Stomach (tissue), 9 donors: ENCODE data around the gene LYRM4. TPM values are rescaled to one million over a fixed set of nuclear protein-coding genes. Genes with fewer than 3 reads are reported as not detected.

Experiments
- DNase-seq, 2 donors: peaks; one replicate each; pipeline versions ENCODE4 v3.0.0 to v3.0.0-alpha.2; 2013 to 2019
- H3K27ac ChIP-seq, 5 donors: fragments of 200-600 bp in 4 of 5; sonication (generic) in 4 of 5; one replicate each; pipeline ENCODE4 v1.5.1; 2013 to 2019; ENCODE audit warnings: mild to moderate bottlenecking in 1 of 5, moderate library complexity in 1 of 5
- H3K27me3 ChIP-seq, 3 donors: fragments of 200-600 bp; sonication (generic); one replicate each; pipeline ENCODE4 v1.5.1; 2017 to 2019; ENCODE audit warnings: mixed run types in 1 of 3
- H3K36me3 ChIP-seq, 4 donors: fragments of 200-600 bp; sonication (generic); 1 replicate in 3 of 4; 2 replicates in 1 of 4; pipeline ENCODE4 v1.5.1; 2016 to 2019
- H3K4me1 ChIP-seq, 4 donors: fragments of 200-600 bp; sonication (generic); one replicate each; pipeline ENCODE4 v1.5.1; 2016 to 2019
- H3K4me3 ChIP-seq, 4 donors: fragments of 200-600 bp; sonication (generic) in 3 of 4; one replicate each; pipeline ENCODE4 v1.5.1; 2016 to 2019; ENCODE audit warnings: mild to moderate bottlenecking in 1 of 4
- H3K9me3 ChIP-seq, 4 donors: fragments of 200-600 bp; sonication (generic); one replicate each; pipeline ENCODE4 v1.5.1; 2016 to 2019
- CTCF ChIP-seq, 7 experiments: fragments of 450-650 bp in 4 of 7; fragments of 200-600 bp in 3 of 7; sonication (generic) in 3 of 7; IDR thresholded peaks; one replicate each; pipeline ENCODE4 v1.5.1; 2016 to 2019; ENCODE audit warnings: antibody characterized with exemption in 7 of 7, control low read depth in 2 of 7, mild to moderate bottlenecking in 1 of 7
- EP300 ChIP-seq: sonication (generic); formaldehyde crosslinking; IDR thresholded peaks from one replicate; pipeline ENCODE4 v1.6.1; 2017; ENCODE audit warnings: antibody characterized with exemption
- POLR2A ChIP-seq, 4 donors: fragments of 450-650 bp; IDR thresholded peaks; one replicate each; pipeline ENCODE4 v1.6.1; 2016; ENCODE audit warnings: antibody characterized with exemption in 4 of 4, control low read depth in 2 of 4, mild to moderate bottlenecking in 1 of 4, moderate library complexity in 1 of 4
- POLR2AphosphoS5 ChIP-seq, 3 donors: sonication (generic); formaldehyde crosslinking; IDR thresholded peaks; one replicate each; pipeline ENCODE4 v1.6.1; 2016; ENCODE audit warnings: antibody characterized with exemption in 3 of 3
- WGBS, 5 donors: extraction: QIAGEN DNeasy Blood & Tissue Kit in 3 of 5; methylation state at CpG; one replicate each; pipeline versions ENCODE4 v1.1.5 to v1.1.7; 2013 to 2018; 5-methylcytosine and 5-hydroxymethylcytosine counted together
- intact Hi-C: fragments of 100-400 bp; cut with DNase I; formaldehyde crosslinking; loops from one replicate; pipeline ENCODE4 v1.15.1; 2023; ENCODE audit warnings: low total_unique reads
- polyA plus RNA-seq, 3 donors: library from polyadenylated mRNA; stranded (reverse); fragments of 200-250 nt; gene quantifications; one replicate each; pipeline ENCODE4 v1.2.3, GENCODE V29; 2013
- total RNA-seq, 5 donors: library from RNA; depleted of rRNA; stranded (reverse); fragments of >200 nt; gene quantifications; one replicate each; pipeline versions ENCODE4 v1.1.0 to v1.2.3, GENCODE V29; 2014 to 2016
- donor health status: healthy with polysubstance abuse.
- donor health status: Bipolar disorder and iron deficiency.
- donor health status: healthy.

The LYRM4 gene
- total and polyA plus RNA-seq, 8 donors: 0.58 to 31.4 (median 18.5) TPM; not detected in 1

- 81 to 92% (median 90%) methylated on average over 6 of the region's 6 CpGs for WGBS, 5 donors
- no peak for DNase-seq
- intact Hi-C loops: loop anchor here (10.0 kb wide), 2 partner anchors 156 to 1396 kb away; no protein-coding TSS in a partner anchor
- TF ChIP-seq POLR2A (IDR thresholded peaks at IDR 0.05) (no peak), CTCF (IDR thresholded peaks at IDR 0.05) (no peak), POLR2AphosphoS5 (IDR thresholded peaks at IDR 0.05) (no peak), EP300 (no peak)
- peaks cover 0 to 12% (median 0%) of the 10 kb centered on the region in 4 donors for H3K4me1 ChIP-seq
- no peaks in the 10 kb centered on the region for H3K27me3 ChIP-seq
- H3K4me3 ChIP-seq: no peak overlapping the region
- H3K9me3 ChIP-seq: no peaks in the 10 kb centered on the region
- no peak overlapping the region for H3K27ac ChIP-seq
- no peaks in the 10 kb centered on the region for H3K36me3 ChIP-seq
Measured at GRCh38 chr6:5149159-5149704, 111.5 kb downstream of the LYRM4 start.

GRCh38 chr6:5146398-5146797, 114.4 kb downstream of the LYRM4 start:
- no peak for DNase-seq
- whole genome bisulfite sequencing, 5 donors: 79 to 92% (median 83%) methylated on average over 4 of the region's 4 CpGs
- Histone ChIP-seq H3K9me3 (no peaks in the 10 kb centered on the region), H3K4me3 (no peak overlapping the region), H3K4me1 (peaks cover 0 to 9% (median 1%) of the 10 kb centered on the region in 4 donors), H3K27me3 (no peaks in the 10 kb centered on the region), H3K27ac (no peak overlapping the region), H3K36me3 (no peaks in the 10 kb centered on the region)
- no peak for TF ChIP-seq CTCF (IDR thresholded peaks at IDR 0.05)
- no peak for TF ChIP-seq POLR2A (IDR thresholded peaks at IDR 0.05)
- TF ChIP-seq POLR2AphosphoS5 (IDR thresholded peaks at IDR 0.05): no peak
- no peak for TF ChIP-seq EP300
- intact Hi-C loops: loop anchor here (10.0 kb wide), 2 partner anchors 158 to 1398 kb away; no protein-coding TSS in a partner anchor

- peaks cover 0 to 9% (median 1%) of the 10 kb centered on the region in 4 donors for H3K4me1 ChIP-seq
- no peaks in the 10 kb centered on the region for H3K9me3 ChIP-seq
- H3K4me3 ChIP-seq: no peak overlapping the region
- TF ChIP-seq POLR2AphosphoS5 (IDR thresholded peaks at IDR 0.05) (no peak), CTCF (IDR thresholded peaks at IDR 0.05) (peak in 5 of 7 experiments; percentile 65 to 85 (median 83)), POLR2A (IDR thresholded peaks at IDR 0.05) (no peak), EP300 (no peak)
- no peak overlapping the region for H3K27ac ChIP-seq
- no peaks in the 10 kb centered on the region for H3K27me3 ChIP-seq
- intact Hi-C loops: loop anchor here (10.0 kb wide), 2 partner anchors 161 to 1401 kb away; no protein-coding TSS in a partner anchor
- H3K36me3 ChIP-seq: no peaks in the 10 kb centered on the region
- 41 to 48% (median 45%) methylated on average over 9 of the region's 9 CpGs for WGBS, 5 donors
- DNase-seq: peak; percentile 89 to 95
Measured at GRCh38 chr6:5143634-5144311, 117.0 kb downstream of the LYRM4 start.

DNA sequence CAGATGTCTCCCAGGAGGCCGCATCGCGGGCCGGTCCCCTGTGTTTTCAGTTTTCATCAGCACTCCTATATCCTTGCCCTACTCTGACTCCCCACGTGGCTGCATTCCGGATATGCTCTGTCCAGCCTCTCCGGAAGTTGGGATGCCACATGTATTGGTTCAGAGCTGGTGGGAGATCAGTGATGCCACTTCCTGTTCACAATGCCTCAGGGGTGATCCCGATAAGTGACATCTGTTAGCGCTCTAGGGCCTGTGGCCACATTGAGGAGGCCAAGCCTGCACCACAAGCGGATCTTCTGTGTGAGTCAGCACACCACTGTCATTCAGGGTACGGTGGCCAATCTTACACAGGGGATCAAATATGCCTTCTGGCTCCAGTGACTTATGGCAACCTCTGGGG, 117.8 kb downstream of the LYRM4 start:
- Histone ChIP-seq H3K4me1 (peaks cover 0 to 9% (median 1%) of the 10 kb centered on the region in 4 donors), H3K27ac (no peak overlapping the region), H3K36me3 (no peaks in the 10 kb centered on the region), H3K27me3 (no peaks in the 10 kb centered on the region), H3K9me3 (no peaks in the 10 kb centered on the region), H3K4me3 (no peak overlapping the region)
- TF ChIP-seq POLR2AphosphoS5 (IDR thresholded peaks at IDR 0.05): no peak
- no peak for TF ChIP-seq EP300
- TF ChIP-seq POLR2A (IDR thresholded peaks at IDR 0.05): no peak
- no peak for TF ChIP-seq CTCF (IDR thresholded peaks at IDR 0.05)
- 91 to 96% (median 92%) methylated on average over 11 of the region's 11 CpGs for WGBS, 5 donors
- no peak for DNase-seq
- intact Hi-C loops: loop anchor here (10.0 kb wide), 2 partner anchors 162 to 1402 kb away; no protein-coding TSS in a partner anchor
